C4-2B (cell line): ENCODE results near the gene PGS1.

Experiments used
- CTCF ChIP-seq: fragments of 450-650 bp; conservative IDR thresholded peaks from 2 replicates; pipeline ENCODE4 v1.5.1; 2017; ENCODE audit warnings: mild to moderate bottlenecking
- ZFX ChIP-seq: fragments of 450-650 bp; IDR thresholded peaks from 2 replicates; pipeline ENCODE4 v1.6.1; 2017

- TF ChIP-seq CTCF (no peak), ZFX (no peak)
Observed at GRCh38 chr17:78422872-78423588, 44.6 kb downstream of the PGS1 start.
